ENCODE data around the gene AGXT. TPM values are rescaled to one million over a fixed set of nuclear protein-coding genes. Genes with fewer than 3 reads are reported as not detected.

The AGXT gene
- total RNA-seq (2022; extraction: Qiagen RNA extraction; ENCODE audit: low read depth) = not detected in 5 replicates

DNA sequence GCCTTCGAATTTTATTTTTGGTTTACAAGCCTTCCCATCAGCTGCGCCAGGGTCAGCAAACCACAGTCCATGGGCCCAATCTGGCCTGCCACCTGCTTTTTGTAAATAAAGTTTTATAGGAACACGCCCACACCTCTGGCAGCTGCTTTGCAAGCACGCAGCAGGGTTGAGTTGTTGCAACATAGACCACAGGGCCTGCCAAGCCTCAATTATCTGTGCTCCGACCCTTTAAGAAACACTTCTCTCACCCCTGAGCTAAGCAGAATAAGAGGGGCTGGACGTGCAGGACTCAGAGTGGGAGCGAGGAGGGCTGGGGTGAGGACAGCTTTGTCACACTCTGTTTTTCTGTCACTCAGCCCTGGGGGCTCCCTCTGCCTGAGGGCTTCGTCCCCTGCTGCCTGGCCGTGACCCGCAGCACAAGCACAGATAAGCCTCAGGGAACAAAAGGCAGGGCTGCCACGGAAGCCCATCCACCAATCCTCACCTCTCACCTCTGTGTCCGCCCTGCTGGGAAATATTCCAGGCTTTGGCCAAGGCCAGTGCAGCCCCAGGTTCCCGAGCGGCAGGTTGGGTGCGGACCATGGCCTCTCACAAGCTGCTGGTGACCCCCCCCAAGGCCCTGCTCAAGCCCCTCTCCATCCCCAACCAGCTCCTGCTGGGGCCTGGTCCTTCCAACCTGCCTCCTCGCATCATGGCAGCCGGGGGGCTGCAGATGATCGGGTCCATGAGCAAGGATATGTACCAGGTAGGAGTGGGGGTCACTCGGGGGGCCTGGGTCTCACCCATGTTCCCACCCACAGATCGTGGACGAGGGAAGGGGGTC lies at the start of gene AGXT:
AGXT (plus strand) TSS at position 539 of the 823 bp plus-strand sequence; CDS start at position 581, 42 bp downstream.

DNA sequence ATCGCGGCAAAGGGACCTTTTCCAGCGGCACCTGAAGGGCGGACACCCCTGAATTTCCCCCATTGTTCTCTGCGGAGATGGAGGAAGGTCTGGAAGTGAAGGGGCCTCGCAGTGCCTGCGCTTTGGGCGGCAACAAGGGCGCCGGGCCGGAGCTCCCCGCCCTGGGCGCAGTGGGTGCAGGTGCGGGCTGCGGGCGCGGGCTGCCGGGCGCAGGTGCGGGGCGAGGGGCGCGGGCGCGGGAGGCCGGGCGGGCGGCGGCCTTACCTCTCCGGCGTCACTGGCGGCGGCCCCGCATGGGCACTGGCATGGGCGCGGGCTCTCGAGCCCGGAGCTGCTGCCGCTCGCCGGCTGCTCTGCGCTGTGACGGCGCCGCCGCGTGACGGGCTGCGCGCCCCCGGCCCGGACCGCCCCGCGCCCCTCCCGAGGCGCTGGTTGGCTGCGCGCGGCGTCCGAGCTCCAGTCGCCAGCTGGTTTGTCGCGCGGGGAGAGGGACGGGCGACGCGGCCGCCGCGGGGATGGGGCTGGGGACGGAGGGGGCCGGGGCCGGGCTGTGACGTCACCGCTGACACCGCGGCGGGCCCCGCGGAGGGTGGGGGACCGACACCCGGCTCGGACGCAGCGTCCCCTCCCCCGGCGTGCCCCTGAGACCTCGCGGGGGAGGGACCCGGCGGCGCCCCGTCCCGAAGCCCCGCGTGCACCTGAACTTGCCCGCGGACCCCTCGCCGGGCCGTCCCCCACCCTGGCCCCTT lies 48.6 kb upstream of the AGXT start, which contains the start of gene KIF1A:
KIF1A (minus strand) TSS at position 362 of the 749 bp plus-strand sequence. CDS start 22,467 bp downstream, outside the sequence.

DNA sequence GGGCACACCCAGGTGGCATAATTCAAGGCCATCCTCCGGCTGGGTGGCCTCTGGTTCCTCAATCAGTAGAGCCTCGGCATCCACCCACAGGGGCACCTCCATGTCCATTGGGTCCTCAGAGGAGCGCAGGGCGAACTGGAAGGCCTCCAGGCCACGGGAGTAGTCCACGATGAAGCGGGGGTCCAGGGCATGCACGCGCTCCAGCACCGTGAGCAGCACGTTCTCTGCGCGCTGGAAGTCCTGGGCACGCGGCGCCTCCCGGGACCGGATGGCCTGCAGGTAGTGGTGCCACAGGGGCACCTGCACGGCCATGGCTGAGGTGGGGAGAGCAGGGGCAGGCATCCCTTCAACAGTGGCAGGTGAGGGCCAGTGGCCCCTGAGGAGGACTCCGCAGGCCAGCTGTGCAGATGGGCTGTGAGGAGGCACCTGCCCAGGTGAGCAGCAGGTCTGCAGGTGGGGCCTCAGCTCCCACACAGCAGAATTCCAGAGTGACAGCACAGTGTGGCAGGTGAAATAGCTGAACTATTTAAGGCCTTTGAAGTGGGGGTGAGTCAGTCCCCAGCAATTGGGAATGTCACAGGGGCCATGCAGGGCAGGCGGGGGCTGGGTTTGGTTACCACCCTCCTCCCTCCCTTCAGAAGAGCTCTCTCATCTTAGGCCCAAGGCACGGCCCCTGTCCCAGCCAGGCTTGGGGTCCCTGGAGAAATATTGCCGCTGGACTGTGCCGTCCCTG lies 27.2 kb downstream of the AGXT start, which contains the start of gene MAB21L4:
MAB21L4 (minus strand) TSS at position 501 of the 733 bp plus-strand sequence; CDS start at position 342, 159 bp downstream.

DNA sequence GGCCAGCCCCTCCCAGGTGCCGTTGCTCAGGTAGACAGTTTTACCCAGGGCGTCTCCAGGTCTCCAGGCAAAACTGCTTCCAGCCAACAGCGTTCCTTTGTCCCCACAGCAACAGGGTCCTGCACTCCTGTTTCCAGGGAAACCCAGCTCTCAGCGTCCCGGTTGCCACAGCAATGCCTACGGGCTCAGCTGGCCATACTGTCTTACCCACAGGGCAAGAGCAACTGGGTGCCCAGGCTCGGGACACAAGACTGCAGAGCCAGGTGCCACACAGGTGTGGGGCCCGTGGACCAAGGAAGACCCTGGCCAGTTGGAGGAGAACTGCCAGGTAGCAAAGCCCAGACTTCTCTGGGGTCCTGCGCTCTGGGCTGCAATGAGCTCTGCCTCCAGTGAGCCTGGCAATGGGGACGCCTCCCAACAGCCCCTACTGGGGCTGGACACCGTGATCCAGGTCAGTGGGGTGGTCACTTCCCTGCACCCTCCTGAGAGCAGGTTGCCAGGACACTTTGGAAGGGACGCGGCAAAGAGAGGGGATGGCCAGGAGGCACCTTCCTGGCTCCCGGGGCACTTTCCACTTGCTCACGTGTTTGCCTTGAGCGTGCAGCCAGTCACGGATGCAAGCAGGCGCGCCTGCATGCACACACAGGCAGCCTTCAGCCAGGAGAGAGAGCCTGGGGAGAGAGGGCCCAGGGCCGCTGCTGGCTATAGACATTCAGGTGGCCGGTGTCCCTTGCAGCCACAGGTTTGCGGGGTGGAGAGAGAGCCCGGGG lies 37.7 kb downstream of the AGXT start, which contains the start of gene CROCC2:
CROCC2 (plus strand) TSS at position 196 of the 770 bp plus-strand sequence; CDS start at position 374, 178 bp downstream.

Other genes starting within 250 kb of the AGXT start
- 0.58 to 1.2 TPM (median 0.75 TPM) in 5 replicates for gene GPR35, start 243.3 kb upstream of the AGXT start, total RNA-seq (2022; extraction: Qiagen RNA extraction; ENCODE audit: low read depth)
- not detected in 5 replicates for gene AQP12B, start 185.9 kb upstream of the AGXT start, total RNA-seq (2022; extraction: Qiagen RNA extraction; ENCODE audit: low read depth)
- not detected in 5 replicates for gene AQP12A, start 177.0 kb upstream of the AGXT start, total RNA-seq (2022; extraction: Qiagen RNA extraction; ENCODE audit: low read depth)
- gene KIF1A, start 48.6 kb upstream of the AGXT start, total RNA-seq (2022; extraction: Qiagen RNA extraction; ENCODE audit: low read depth) = 0.62 to 0.84 TPM (median 0.78 TPM) in 5 replicates
- gene MAB21L4, start 27.3 kb downstream of the AGXT start, total RNA-seq (2022; extraction: Qiagen RNA extraction; ENCODE audit: low read depth) = 0.05 to 0.15 TPM (median 0.08 TPM) in 4 of 5 replicates, not detected in the other
- gene CROCC2, start 37.5 kb downstream of the AGXT start, total RNA-seq (2022; extraction: Qiagen RNA extraction; ENCODE audit: low read depth) = not detected in 5 replicates
- gene SNED1, start 129.8 kb downstream of the AGXT start, total RNA-seq (2022; extraction: Qiagen RNA extraction; ENCODE audit: low read depth) = 0.38 to 0.65 TPM (median 0.48 TPM) in 5 replicates
- 24.6 to 34.8 TPM (median 25.9 TPM) in 5 replicates for gene MTERF4, start 233.5 kb downstream of the AGXT start, total RNA-seq (2022; extraction: Qiagen RNA extraction; ENCODE audit: low read depth)